ENCODE measurements around the gene BSND. TPM values are rescaled to one million over a fixed set of nuclear protein-coding genes. Genes with fewer than 3 reads are reported as not detected.

Gene BSND
- total and polyA plus RNA-seq, 9 of the 15 experiments (the other 6 are each of a cell fraction or from before 2014, with no cell fraction given): not detected

DNA sequence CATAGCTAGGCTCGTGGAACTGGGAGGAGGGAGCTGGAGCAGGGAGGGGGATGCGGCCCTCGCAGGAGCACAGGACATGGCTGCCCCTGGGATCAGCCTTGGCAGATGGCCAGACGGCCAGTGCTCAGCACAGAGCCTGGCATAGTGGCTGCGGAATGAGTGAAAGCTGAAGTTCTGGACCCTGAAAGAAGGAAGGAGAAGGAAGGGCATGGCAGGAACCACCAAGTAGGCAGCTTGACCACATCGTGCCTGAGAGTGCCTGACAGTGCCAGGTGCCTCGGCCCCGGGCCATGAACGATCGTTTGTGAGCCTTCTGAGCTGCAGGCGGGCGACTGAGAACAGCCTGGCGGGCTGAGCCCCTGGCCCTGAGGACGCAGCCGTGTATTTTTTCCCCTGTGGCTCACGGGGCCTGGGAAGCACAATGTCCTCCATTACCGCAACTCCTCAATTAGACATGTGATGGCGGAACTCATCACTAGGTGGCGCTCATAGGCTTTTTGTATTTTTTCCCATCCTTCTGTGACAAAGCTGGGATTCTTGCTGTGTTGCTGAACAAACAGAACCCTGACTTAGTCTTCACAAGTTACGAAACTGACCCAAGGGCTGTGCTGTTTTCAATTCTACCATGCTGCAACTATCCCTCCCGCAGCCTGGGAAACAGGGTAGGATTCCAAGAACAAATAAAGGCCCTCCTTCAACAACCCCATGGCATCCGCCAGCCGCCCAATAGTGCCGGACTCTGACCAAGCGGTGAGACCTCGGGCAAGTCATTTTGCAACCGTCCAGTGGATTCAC is 48.2 kb upstream of the BSND start (continued):
- TF ChIP-seq, protein P1, sequence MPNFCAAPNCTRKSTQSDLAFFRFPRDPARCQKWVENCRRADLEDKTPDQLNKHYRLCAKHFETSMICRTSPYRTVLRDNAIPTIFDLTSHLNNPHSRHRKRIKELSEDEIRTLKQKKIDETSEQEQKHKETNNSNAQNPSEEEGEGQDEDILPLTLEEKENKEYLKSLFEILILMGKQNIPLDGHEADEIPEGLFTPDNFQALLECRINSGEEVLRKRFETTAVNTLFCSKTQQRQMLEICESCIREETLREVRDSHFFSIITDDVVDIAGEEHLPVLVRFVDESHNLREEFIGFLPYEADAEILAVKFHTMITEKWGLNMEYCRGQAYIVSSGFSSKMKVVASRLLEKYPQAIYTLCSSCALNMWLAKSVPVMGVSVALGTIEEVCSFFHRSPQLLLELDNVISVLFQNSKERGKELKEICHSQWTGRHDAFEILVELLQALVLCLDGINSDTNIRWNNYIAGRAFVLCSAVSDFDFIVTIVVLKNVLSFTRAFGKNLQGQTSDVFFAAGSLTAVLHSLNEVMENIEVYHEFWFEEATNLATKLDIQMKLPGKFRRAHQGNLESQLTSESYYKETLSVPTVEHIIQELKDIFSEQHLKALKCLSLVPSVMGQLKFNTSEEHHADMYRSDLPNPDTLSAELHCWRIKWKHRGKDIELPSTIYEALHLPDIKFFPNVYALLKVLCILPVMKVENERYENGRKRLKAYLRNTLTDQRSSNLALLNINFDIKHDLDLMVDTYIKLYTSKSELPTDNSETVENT (CRISPR knock-in tag; IDR thresholded peaks at IDR 0.05): no peak
- peak; percentile 35 for TF ChIP-seq CEBPB (tag; IDR thresholded peaks at IDR 0.05)
- TF ChIP-seq TOE1 (IDR thresholded peaks at IDR 0.05; ENCODE audit: borderline replicate concordance): no peak
- TF ChIP-seq TOE1 (CRISPR knock-in tag; IDR thresholded peaks at IDR 0.05; ENCODE audit: borderline replicate concordance, low read depth): no peak
- TF ChIP-seq CBFA2T2 (conservative IDR thresholded peaks at IDR 0.05): no peak
- TF ChIP-seq, protein P2, sequence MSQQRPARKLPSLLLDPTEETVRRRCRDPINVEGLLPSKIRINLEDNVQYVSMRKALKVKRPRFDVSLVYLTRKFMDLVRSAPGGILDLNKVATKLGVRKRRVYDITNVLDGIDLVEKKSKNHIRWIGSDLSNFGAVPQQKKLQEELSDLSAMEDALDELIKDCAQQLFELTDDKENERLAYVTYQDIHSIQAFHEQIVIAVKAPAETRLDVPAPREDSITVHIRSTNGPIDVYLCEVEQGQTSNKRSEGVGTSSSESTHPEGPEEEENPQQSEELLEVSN (IDR thresholded peaks at IDR 0.05; ENCODE audit: borderline replicate concordance in 1 of 2, extremely low read depth in 1 of 2, insufficient read depth in 1 of 2, insufficient read length in 1 of 2, low read depth in 1 of 2, low read length in 1 of 2, poor library complexity in 1 of 2, severe bottlenecking in 1 of 2): no peak
- TF ChIP-seq RAD21 (CRISPR knock-in tag; conservative IDR thresholded peaks at IDR 0.05 in 1 of 2, IDR thresholded peaks at IDR 0.05 in 1 of 2): peak; percentile 80 to 90
- TF ChIP-seq MYC (IDR thresholded peaks at IDR 0.05; ENCODE audit: low read depth, low read length): 0 out of 2 replicates have a peak, but pooled peaks have one; percentile 14
- peak; percentile 36; the same call in 1 of the 2 replicates for TF ChIP-seq MYC (CRISPR knock-in tag; IDR thresholded peaks at IDR 0.05; ENCODE audit: borderline replicate concordance, low read depth)
- no peak for TF ChIP-seq SIX5 (IDR thresholded peaks at IDR 0.05; ENCODE audit: borderline replicate concordance in 1 of 2, insufficient read depth in 1 of 2, low read depth in 1 of 2, low read length in 2 of 2)
- TF ChIP-seq NFYB (IDR thresholded peaks at IDR 0.05; ENCODE audit: extremely low read depth, insufficient read length): no peak
- peak; percentile 20; the same call in 1 of the 2 replicates for TF ChIP-seq ATF7 (IDR thresholded peaks at IDR 0.05)
- TF ChIP-seq, protein P3, sequence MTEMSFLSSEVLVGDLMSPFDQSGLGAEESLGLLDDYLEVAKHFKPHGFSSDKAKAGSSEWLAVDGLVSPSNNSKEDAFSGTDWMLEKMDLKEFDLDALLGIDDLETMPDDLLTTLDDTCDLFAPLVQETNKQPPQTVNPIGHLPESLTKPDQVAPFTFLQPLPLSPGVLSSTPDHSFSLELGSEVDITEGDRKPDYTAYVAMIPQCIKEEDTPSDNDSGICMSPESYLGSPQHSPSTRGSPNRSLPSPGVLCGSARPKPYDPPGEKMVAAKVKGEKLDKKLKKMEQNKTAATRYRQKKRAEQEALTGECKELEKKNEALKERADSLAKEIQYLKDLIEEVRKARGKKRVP (CRISPR knock-in tag; IDR thresholded peaks at IDR 0.05): no peak
- 0 out of 4 replicates have a peak, but pooled peaks of 1 of the 2 experiments have one; percentile 33 for TF ChIP-seq FOXK2 (conservative IDR thresholded peaks at IDR 0.05 in 1 of 2, IDR thresholded peaks at IDR 0.05 in 1 of 2; ENCODE audit: low read depth in 2 of 2)
- peak; percentile 82 for TF ChIP-seq NFIC (IDR thresholded peaks at IDR 0.05)
- no peak for TF ChIP-seq ZNF143 (CRISPR knock-in tag; IDR thresholded peaks at IDR 0.05)
